Panc1 (cell line): ENCODE data around the gene IFNL4. TPM values are rescaled to one million over a fixed set of nuclear protein-coding genes. Genes with fewer than 3 reads are reported as not detected.

ENCODE experiments used
- ATAC-seq: fragments of 200-7000 bp; cut with Tn5 transposase; 2 replicates; pipeline ENCODE4 v1.9.1; 2020; ENCODE audit warnings: mild to moderate bottlenecking, moderate library complexity
- BruUV-seq: library from RNA; stranded (reverse); fragments of 400-500 nt; replicated peaks from 2 replicates; lab custom pipeline; 2021; lab: Mats Ljungman, UMichigan
- CTCF ChIA-PET: fragments of 300-600 bp; sonication (Branson Sonifier 250); formaldehyde crosslinking; loops from one replicate; lab custom pipeline; 2022; ENCODE audit warnings: antibody characterized with exemption; lab: Charles Lee
- POLR2A ChIA-PET: fragments of 300-600 bp; sonication (Branson Sonifier 250); formaldehyde crosslinking; loops from one replicate; lab custom pipeline; 2022; ENCODE audit warnings: antibody characterized with exemption; lab: Charles Lee
- DNase-seq: peaks from one replicate; pipeline ENCODE4 v3.0.0-alpha.2; 2010; ENCODE audit warnings: low read depth, low spot score
- H3K27ac ChIP-seq: 2 replicates; pipeline ENCODE4 v1.5.1; 2011; ENCODE audit warnings: mild to moderate bottlenecking, low read length, inconsistent platforms
- H3K27me3 ChIP-seq: fragments of 200-500 bp; sonication (Bioruptor generic); 2 replicates; pipeline ENCODE4 v1.6.0; 2014; ENCODE audit warnings: low read length, inconsistent platforms; ENCODE audit not compliant: control insufficient read depth, insufficient read depth
- H3K36me3 ChIP-seq: fragments of 200-500 bp; sonication (Bioruptor generic); 2 replicates; pipeline ENCODE4 v1.5.1; 2014; ENCODE audit warnings: inconsistent platforms, mild to moderate bottlenecking, low read length, moderate library complexity; ENCODE audit not compliant: control insufficient read depth, insufficient read depth
- H3K4me1 ChIP-seq: 2 replicates; pipeline ENCODE4 v1.5.1; 2011; ENCODE audit warnings: inconsistent platforms, mild to moderate bottlenecking, low read length, moderate library complexity; ENCODE audit not compliant: control insufficient read depth, insufficient read depth
- H3K4me3 ChIP-seq, 2 experiments: 2 replicates each; pipeline ENCODE4 v1.5.1; 2011 to 2012; ENCODE audit warnings: low read depth in 2 of 2, low read length in 2 of 2, mild to moderate bottlenecking in 2 of 2, inconsistent platforms in 1 of 2, moderate library complexity in 1 of 2
- H3K9me3 ChIP-seq: fragments of 200-500 bp; sonication (Bioruptor generic); 2 replicates; pipeline ENCODE4 v1.5.1; 2014; ENCODE audit warnings: low read depth, mild to moderate bottlenecking, inconsistent platforms, low read length, moderate library complexity; ENCODE audit not compliant: control insufficient read depth, insufficient read depth
- CTCF ChIP-seq: fragments of 450-650 bp; IDR thresholded peaks from 2 replicates; pipeline ENCODE4 v1.5.1; 2017; ENCODE audit warnings: mild to moderate bottlenecking
- POLR2AphosphoS5 ChIP-seq: IDR thresholded peaks from 2 replicates; pipeline ENCODE4 v1.6.1; 2012; ENCODE audit warnings: mild to moderate bottlenecking, low read depth, low read length, moderate library complexity
- REST ChIP-seq, 2 experiments: IDR thresholded peaks; 2 replicates each; pipeline ENCODE4 v1.6.1; 2011 to 2012; ENCODE audit warnings: low read depth in 2 of 2, control low read depth in 1 of 2, low read length in 1 of 2, mild to moderate bottlenecking in 1 of 2, moderate library complexity in 1 of 2; ENCODE audit not compliant: insufficient read depth in 1 of 2
- SIN3A ChIP-seq: IDR thresholded peaks from 2 replicates; pipeline ENCODE4 v1.6.1; 2012; ENCODE audit warnings: low read depth, mild to moderate bottlenecking, low read length, moderate library complexity, borderline replicate concordance; ENCODE audit not compliant: insufficient read depth
- TCF7L2 ChIP-seq: IDR thresholded peaks from 2 replicates; pipeline ENCODE4 v1.6.1; 2011; ENCODE audit warnings: mild to moderate bottlenecking, low read depth, low read length, inconsistent platforms
- in situ Hi-C: cut with HindIII; loops from 2 replicates; pipeline ENCODE4 v1.10.0; 2016; ENCODE audit warnings: low sequenced_read_pairs, low pct_unique_long_range_greater_than_20kb
- intact Hi-C: fragments of 100-400 bp; cut with micrococcal nuclease; formaldehyde crosslinking; loops from one replicate; pipeline ENCODE4 v1.10.0; 2022; ENCODE audit not compliant: unreplicated experiment
- total RNA-seq: library from RNA; stranded (reverse); gene quantifications from one replicate; pipeline ENCODE4 v1.2.1, GENCODE V29; 2021; ENCODE audit not compliant: unreplicated experiment

The IFNL4 gene
- total RNA-seq, 1 experiment from 2014 or later: not detected

DNA sequence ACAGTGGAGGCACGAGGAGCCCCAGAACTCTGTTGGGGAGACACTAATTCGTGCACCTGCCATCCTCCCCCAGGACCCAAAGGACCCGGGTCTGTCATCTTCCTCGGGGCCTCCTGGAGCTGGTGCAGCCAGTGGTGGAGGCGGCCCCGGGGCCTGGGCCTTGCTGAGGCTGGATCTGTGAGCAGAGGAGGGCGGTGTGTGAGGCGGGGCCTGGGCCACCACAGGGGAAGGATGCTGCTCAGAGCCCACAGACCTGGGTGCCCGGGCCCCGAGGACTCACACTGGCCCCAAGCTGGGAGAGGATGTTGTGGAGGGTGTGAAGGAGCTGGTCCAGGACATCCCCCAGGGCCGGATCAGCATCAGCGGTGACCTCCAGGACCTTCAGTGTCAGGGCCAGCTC, 12.1 kb downstream of the IFNL4 start:
- TF ChIP-seq POLR2AphosphoS5 (no peak), SIN3A (no peak), CTCF (no peak), REST (IDR thresholded peaks at IDR 0.05; ENCODE audit: insufficient read depth in 1 of 2, low read depth in 2 of 2, low read length in 1 of 2) (no peak), TCF7L2 (no peak)
- H3K36me3 ChIP-seq: no peaks in the 10 kb centered on the region
- in situ Hi-C loops (no loop called here), intact Hi-C loops (no loop called here)
- no peaks in the 10 kb centered on the region for H3K9me3 ChIP-seq
- DNase-seq (no peak), ATAC-seq (peak; percentile 51)
- H3K4me3 ChIP-seq: no peak overlapping the region
- no peaks in the 10 kb centered on the region for H3K27me3 ChIP-seq
- no peak overlapping the region for H3K27ac ChIP-seq
- no peaks in the 10 kb centered on the region for H3K4me1 ChIP-seq
- CTCF ChIA-PET: interaction anchor here (0.6 to 0.7 kb wide), 6 partner anchors 26 to 238 kb away, joined by 3 to 9 read pairs (median 4); no protein-coding TSS in a partner anchor
- no TSS peak for BruUV-seq
- POLR2A ChIA-PET: interaction anchor here (0.6 to 0.7 kb wide), 5 partner anchors 24 to 404 kb away, joined by 3 to 10 read pairs (median 3); no protein-coding TSS in a partner anchor

GRCh38 chr19:39232708-39233107, 15.9 kb downstream of the IFNL4 start:
- no peak overlapping the region for H3K4me3 ChIP-seq
- ChIA-PET CTCF (interaction anchor here (0.6 kb wide), 1 partner anchor 230 kb away, joined by 4 read pairs; no protein-coding TSS in a partner anchor), POLR2A (interaction anchor here (0.7 kb wide), 1 partner anchor 902 kb away, joined by 3 read pairs; no protein-coding TSS in a partner anchor)
- intact Hi-C loops: no loop called here
- in situ Hi-C loops: no loop called here
- no peak for DNase-seq
- no peaks in the 10 kb centered on the region for H3K27me3 ChIP-seq
- H3K36me3 ChIP-seq: no peaks in the 10 kb centered on the region
- no peaks in the 10 kb centered on the region for H3K9me3 ChIP-seq
- no peaks in the 10 kb centered on the region for H3K4me1 ChIP-seq
- BruUV-seq: no TSS peak
- ATAC-seq: no peak
- TF ChIP-seq TCF7L2 (no peak), CTCF (no peak), REST (IDR thresholded peaks at IDR 0.05; ENCODE audit: insufficient read depth in 1 of 2, low read depth in 2 of 2, low read length in 1 of 2) (no peak), SIN3A (no peak), POLR2AphosphoS5 (no peak)
- no peak overlapping the region for H3K27ac ChIP-seq
